Superior temporal gyrus (tissue), 1 donor: ENCODE data around the gene MYL4.
"Not testable (repeated sequence)": the region's sequence is repeated elsewhere in the genome, so short reads cannot be mapped to it uniquely, and the experiment has no call there.

Experiments used
- DNase-seq: peaks from one replicate; pipeline ENCODE4 v3.0.0-alpha.2; 2016; ENCODE audit errors: extremely low spot score

Gene MYL4

DNA sequence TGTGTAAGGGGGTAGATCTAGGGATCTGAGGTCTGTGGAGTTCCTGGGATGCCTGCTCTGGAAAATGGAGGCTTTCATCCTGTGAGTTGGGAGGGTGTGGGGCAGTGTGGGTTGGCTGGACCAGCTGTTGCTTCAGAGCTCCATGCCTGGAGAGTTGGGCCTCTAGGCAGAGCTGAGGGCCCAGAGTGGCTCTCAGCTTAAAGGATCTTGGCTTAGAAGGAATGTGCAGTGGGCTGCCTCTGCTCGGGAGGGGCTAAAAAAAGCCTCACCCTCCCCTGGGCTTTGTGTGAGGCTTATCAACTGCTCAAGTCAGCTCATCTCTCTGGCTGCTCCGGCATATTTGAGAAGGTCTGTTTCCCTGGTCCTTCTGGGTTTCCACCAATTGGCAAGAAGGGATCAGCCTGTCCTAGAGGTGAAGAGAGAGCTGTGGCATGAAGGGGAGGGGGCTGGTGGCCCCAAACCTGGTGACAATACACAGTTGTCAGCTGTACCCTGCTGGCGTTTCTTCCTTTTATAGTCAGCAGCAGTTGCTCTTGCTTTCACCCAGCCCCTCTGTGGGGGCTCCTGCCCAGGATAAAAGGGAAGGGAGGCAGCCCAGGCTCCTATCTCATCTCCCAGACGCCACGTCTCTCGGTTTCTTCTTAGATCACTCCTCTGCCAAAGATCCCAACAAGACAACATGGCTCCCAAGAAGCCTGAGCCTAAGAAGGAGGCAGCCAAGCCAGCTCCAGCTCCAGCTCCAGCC is at the start of gene MYL4:
Gene MYL4, plus strand, starts transcription at position 605 of the 745 bp plus-strand sequence. Its CDS starts 75 bp downstream, at position 680.
- no peak for DNase-seq

DNA sequence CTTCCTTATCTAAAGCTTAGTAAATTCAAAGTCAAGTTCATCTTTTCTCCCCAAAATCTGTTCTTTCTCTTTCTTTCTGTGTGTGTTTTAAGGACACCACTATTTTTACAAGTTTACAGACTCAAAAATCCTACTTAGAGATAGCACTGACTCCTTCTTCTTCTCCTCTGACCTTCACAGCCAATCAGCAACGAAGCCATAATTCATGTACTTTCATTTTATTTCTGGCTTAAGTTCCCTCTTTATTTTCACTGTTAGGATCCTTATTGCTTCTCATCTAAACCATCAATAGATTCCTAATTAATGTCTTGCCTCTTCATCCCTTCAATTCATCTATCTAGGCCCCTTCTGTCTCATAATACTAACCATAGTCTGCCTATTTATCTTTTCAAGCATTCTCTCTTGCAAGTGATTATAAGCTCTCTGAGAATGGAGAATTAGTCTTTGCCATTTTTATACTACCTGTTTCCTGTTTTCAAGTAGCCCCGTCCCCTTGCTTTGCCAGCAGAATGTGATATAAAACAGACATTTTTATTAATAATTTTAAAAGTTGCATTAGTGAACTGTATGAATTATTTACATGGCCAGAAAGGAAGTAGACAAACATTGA is 47.0 kb upstream of the MYL4 start:
- no peak for DNase-seq

DNA sequence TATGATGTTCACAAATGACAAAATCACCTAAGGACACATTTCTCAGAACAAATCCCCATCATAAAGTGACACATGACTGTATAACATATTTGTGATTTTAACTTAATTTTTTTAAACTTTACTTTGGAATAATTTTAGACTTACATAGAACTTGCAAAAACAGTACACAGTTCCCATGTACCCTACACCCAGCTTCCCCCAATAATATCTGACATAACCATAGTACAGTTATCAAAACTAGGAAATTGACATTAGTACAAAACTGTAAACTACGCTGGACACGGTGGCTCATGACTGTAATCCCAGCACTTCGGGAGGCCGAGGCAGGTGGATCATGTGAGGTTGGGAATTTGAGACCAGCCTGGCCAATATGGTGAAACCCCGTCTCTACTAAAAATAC is 44.9 kb upstream of the MYL4 start:
- DNase-seq: no peak

DNA sequence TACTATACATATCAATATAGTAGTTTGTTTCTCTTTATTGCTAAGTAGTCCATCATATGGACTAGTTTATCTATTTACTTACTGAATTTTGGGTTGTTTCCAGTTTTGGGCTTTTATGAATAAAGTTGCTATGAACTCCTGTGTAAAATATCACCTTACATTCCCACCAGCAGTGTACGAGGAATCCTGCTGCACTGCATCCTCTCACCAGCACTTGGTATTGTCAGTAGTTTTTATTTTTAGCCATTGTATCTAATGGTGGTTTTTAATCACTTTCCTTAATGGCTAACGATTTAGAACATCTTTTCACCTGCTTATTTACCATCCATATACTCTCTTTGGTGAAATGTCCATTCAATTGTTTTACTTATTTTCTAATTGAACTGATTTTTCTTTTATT is 44.0 kb upstream of the MYL4 start:
- DNase-seq: no peak

DNA sequence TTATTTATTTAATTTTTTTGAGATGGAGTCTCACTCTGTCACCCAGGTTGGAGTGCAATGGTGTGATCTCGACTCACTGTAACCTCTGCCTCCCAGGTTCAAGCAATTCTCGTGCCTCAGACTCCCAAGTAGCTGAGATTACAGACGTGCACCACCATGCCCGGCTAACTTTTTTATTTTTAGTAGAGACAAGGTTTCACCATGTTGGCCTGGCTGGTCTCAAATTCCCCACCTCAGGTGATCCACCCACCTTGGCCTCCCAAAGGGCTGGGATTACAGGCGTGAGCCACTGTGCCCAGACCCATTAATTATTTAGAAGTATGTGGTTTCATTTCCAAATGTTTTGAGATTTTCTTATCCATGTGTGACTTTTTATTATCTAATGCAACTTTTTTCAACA is 42.3 kb upstream of the MYL4 start:
- DNase-seq: not testable (repeated sequence)

DNA sequence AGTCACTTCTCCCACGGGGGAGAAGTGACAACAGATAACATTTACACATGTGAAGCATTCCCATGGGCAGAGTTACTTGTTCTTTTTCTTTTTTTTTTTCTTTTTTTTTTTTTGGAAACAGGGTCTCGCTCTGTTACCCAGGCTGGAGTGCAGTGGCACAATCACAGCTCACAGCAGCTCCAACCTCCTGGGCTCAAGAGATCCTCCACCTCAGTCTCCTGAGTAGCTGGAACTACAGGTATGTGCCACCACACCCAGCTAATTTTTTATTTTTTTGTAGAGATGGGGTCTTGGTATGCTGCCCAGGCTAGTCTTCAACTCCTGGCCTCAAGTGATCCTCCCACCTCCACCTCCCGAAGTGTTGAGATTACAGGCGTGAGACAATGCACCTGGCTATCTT is 40.3 kb upstream of the MYL4 start:
- DNase-seq: not testable (repeated sequence)

DNA sequence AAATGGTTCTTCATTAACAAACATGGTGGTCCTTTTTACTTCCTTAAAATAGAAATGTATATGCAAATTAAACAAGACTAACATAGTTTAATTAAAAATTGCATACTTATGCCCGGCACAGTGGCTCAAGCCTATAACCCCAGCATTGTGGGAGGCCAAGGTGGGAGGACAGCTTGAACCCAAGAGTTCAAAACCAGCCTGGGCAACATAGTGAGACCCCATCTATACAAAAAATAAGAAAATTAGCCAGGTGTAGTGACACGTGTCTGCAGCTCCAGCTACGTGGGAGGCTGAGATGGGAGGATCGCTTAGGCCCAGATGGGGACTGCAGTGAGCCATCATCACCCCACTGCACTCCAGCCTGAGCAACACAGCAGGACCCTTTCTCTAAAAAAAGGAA is 38.4 kb upstream of the MYL4 start:
- DNase-seq: no peak

DNA sequence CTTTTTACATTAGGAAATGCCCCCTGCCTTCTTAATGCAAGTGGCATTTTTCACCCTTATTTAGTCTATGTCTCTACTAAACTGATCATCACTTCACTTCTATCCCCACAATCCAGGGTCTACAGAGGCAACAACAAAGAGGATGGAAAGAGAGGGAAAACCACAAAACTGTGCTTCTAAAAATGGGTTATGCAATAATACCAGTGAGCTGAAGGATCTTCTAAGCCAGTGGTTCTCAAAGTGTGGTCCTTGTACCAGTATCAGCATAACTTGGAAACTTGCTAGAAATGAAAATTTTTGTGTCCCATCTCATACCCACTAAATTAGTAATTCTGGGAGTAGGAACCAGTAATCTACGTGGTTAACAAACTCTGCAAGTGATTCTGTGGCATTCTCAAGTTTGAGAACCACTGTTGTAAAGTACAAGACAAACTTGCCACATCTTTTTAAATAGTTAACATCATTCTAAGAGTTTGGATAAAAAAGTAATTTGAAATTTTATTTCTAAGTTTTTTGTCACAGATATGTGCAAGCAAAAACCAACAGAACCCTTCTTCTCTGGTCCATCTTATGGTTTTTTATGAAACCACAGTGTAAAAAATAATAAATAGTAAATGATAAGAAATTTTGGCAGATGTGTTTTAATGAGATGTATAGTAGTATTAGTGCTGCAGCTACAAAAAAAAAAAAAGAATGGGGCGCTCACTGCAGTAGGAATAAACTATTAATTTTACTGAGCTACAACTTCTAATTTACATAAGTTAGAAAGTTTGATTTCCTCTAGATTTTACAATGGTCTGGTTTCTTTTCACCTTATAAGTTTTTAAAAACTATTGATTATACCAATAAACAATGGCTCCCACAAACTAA is 36.2 kb upstream of the MYL4 start:
- no peak for DNase-seq

DNA sequence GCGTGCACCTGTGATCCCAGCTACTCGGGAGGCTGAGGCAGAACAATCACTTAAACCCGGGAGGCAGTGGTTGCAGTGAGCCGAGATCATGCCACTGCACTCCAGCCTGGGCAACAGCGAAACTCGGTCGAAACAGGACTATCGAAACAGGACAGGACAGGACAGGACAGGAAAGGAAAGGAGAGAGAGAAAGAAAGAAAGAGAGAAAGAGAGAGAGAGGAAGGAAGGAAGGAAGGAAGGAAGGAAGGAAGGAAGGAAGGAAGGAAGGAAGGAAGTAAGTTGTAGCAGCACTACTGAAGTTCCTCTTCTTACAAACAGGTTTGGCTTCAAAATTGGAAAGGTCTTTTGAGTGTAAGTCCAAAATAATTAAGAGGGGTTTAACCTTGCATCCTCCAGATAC is 34.3 kb upstream of the MYL4 start:
- DNase-seq: not testable (repeated sequence)

DNA sequence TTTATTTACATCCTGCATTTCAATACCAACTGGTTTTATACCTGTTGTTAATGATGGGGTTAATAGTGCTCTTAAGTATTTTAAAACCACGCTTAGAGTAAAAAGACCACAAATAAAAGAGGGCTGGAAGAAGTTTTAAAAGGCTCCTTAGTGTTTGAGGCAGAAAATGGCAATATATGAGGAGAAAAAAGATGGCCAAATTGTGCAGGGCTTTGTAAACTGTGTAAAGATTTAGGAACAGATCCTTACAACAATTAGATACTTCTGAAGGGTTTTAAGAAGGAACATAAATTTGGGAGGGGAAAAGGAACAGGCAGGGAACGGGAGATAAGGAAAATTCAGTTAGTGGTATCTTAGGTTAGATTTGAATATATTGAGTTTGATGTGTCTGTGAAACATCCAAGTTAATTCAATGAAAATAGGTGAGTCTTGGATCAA is 32.7 kb upstream of the MYL4 start:
- DNase-seq: no peak

DNA sequence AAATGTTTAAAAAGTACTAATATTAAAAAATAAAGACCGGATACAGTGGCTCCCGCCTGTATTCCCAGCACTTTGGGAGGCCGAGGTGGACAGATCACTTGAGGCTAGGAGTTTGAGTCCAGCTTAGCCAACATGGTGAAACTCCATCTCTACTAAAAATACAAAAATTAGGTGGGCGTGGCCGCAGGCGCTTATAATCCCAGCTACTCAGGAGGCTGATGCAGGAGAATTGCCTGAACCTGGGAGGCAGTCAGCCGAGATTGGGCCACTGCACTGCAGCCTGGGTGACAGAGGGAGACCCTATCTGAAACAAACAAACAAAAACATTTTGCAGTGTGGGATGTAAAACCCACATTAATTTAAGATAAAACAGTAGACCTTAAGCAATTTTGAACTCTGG is 31.9 kb upstream of the MYL4 start:
- no peak for DNase-seq

DNA sequence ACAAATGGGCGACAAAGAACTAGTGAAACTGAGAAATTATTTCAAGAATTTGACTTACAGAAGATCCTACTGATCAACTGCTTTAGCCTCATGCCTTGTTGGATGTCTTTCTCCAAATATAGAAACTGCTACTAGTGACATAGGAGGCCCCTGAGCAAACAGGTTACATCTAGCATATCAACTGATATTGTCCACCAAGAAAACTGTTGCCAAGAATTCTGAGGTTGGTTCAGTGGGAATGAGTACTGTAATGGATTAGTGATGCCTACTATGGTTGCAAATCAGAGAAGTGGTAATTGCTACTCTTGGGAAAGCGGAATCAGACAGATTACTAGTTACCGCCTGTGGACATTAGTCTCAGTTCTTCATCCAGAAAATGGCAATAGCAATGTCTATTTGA is 30.0 kb upstream of the MYL4 start:
- DNase-seq: no peak

DNA sequence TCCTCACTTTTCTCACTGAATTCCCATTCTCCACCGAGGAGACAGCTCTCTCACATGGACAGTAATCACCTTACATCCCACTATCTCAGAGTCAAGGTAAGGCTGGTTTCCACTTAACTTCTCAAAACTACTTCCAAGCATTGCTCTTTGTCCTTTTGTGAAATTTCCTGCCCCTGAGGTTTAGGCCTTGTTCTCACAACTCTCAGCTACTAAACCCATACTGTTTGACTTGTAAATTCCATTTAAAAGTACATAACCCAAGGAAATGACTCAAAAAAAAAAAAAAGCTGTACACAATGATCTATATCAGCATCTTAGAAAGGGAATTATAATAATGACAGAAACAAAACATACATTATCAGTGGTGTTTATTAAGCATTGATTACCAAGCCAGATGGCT is 28.8 kb upstream of the MYL4 start:
- DNase-seq: no peak

DNA sequence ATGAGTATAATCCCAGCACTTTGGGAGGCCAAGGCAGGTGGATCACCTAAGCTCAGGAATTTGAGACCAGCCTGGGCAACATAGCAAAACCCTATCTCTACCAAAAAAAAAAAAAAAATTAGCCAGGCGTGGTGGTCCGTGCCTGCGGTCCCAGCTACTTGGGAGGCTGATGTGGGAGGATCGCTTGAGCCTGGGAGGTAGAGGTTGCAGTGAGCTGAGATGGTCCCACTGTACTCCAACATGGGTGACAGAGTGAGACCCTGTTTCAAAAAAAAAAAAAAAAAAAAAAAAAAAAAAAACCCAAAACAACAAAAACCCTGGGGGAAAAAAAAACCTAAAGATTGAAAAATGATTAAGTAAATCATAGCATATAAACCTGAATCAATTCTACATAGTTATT is 28.2 kb upstream of the MYL4 start:
- DNase-seq: not testable (repeated sequence)

DNA sequence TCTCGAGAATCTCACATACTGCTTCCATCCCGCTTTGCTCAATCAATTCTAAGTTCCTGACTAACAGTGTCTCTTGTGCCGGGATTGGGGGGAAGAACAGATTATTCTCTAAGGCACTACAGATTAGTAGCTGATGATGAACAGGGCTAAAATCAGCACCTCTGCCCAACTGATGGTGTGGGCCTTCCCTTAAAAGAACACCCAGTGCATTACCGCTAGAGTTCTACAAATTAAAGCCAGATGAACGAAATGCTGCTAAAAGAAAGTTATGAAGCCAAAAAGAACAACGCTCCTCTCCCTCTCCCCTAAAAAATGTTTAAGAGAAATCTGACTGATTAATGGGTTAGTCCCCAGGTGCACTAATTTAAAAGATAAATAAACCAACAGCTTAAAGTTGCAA is 24.5 kb upstream of the MYL4 start:
- no peak for DNase-seq

DNA sequence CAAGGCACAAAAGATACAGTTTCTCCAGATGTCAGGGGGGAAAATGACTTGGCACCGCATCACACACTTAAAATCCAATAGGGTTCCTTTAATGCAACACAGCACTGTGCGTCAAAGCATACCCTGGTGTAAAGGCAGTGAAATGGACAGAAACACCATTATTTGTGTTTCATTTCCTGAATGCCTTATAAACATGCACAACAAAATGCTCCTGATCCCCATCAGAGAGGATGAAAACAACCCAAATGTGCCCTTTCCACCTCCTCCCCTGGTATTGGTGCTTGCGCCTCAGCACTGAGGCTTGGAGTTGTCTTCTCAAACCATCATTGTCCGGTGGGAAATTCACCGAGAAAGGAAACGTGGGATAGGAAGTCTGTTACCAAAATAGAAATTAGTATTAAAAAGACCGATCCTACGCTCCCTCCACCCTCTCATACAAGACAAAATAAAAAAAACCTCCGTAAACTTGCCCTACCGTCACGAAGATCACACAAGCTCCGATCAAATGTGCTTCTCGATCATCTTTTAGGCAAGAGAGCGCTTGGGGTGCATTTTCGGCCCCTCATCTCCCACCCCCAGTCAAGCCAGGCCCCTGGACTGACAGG is 20.8 kb upstream of the MYL4 start:
- peak; percentile 32 for DNase-seq

DNA sequence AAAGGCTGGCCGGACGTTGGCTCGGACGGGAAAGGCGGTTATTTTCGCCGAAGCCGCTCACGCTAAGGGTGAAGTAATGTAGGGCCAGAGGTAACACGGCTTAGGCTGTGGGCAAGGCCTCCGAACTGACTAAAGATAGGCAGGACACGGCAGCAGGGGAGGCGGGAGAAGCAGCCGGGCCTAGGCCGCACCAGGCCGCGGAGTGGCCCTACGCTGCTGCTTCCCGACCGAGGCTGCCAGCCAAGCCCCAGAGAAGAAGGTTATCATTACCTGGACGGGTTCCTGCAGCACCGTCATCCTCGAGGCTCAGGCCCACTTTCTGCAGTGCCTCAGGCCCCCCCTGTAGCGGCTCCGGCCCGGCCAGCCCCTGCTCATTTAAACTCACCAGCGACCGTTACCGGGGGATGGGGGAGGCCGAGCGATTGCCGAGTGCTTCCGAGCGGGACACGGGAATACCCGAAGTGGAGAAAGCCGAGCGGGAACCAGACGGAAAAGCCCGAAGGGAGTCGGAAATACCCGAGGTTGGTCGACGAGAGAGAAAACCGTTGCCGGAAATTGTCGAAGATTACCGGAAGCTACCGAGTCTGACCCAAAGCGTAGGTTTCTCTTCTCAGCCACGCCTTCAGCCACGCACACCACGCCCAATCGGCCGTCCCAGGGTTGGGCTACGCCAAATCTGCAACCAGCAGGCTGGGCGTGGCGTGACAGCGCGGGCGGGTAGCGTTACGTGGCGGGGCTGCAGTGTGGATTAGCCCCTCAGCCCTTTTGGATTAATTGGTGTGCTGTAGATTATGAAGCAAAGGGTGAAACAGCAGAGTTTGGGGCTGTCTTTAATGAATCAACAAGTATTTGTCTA is 20.0 kb upstream of the MYL4 start, which contains the start of gene CDC27:
Gene CDC27, minus strand, starts transcription at position 420 of the 856 bp plus-strand sequence. Its CDS starts 123 bp downstream, at position 297.
- peak; percentile 100 for DNase-seq

DNA sequence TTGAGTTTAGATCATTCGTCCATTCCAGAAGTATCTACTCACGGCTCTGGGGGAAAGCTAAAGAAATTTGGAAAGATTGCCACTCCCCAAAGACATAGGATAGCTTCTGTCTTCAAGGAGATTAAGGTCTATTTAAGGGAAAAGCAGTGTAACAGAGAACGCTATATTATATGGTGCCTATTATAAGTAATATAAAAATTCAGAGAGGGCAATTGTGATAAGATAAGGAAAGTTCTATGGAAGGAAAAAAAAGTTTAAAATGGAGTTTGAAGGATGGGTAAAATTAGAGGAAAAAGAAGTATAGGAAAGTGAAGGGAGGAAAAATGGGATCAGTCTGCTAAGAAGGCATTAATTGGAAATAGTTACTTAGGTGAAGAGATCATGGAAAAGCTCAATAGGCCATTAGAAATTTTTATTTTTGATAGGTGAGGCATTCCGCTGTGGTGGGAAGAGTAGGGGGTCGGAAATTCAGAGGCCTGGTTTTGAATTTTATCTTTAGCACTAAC is 19.4 kb upstream of the MYL4 start:
- no peak for DNase-seq

DNA sequence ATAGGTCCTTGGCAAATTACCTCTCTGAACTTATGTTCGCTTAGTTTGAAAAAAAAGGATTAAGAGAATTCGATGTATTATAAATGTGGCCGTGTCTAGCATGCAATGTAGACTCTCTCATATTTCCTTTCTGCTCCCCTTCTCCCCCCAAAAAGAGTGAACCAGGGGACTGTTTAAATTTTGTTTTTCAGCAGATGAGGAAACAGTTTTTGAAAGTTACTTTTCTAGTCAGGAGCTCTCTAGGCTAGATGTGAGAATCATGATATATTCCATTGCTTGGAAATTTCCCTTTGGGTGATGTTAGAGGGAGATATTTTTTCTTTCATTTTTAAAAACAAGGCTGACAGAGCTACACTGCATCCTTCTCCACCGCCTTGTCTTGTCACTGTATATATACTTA is 18.9 kb upstream of the MYL4 start:
- DNase-seq: no peak

DNA sequence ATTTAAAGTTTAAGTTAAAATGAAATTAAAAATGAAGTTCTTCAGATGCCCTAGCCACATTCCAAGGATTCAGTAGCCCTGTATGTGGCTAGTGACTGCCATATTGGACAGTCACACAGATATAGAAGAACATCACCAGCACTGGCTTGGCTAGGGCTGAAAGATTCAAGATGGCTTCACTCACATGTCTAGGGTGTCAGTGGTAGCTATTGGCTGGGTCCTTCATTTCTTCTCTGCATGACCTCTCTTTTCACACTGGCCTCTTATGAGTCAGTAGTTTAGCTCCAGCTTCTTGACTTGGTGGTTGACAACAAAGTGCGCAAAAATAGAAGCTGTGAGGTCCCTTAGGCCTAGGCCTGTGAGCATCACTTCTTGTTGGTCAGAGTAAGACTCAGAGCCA is 18.4 kb upstream of the MYL4 start:
- DNase-seq: no peak

DNA sequence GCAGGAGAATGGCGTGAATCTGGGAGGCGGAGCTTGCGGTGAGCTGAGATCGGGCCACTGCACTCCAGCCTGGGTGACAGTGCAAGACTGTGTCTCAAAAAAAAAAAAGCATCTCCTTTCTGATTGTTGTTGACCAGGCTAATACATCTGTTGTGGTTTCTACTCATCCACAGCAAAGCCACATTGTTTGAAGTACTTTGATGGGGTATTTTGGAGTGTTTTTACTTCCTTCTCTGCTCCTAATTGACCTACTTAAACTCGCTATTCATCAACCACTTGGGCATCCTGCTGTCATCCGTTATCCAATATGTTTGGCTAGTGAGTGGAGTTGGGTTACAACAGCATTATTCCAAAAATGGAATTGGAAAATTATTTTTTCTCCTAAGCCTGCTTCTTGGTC is 16.6 kb upstream of the MYL4 start:
- DNase-seq: no peak
